GM19467 (cell line): ENCODE data around the gene KPNB1.

ENCODE experiments used
- ATAC-seq: cut with Tn5 transposase; IDR thresholded peaks from one replicate; pipeline ENCODE4 v1.9.1; 2021; ENCODE audit warnings: mild to moderate bottlenecking, moderate library complexity; ENCODE audit not compliant: unreplicated experiment

Gene KPNB1

DNA sequence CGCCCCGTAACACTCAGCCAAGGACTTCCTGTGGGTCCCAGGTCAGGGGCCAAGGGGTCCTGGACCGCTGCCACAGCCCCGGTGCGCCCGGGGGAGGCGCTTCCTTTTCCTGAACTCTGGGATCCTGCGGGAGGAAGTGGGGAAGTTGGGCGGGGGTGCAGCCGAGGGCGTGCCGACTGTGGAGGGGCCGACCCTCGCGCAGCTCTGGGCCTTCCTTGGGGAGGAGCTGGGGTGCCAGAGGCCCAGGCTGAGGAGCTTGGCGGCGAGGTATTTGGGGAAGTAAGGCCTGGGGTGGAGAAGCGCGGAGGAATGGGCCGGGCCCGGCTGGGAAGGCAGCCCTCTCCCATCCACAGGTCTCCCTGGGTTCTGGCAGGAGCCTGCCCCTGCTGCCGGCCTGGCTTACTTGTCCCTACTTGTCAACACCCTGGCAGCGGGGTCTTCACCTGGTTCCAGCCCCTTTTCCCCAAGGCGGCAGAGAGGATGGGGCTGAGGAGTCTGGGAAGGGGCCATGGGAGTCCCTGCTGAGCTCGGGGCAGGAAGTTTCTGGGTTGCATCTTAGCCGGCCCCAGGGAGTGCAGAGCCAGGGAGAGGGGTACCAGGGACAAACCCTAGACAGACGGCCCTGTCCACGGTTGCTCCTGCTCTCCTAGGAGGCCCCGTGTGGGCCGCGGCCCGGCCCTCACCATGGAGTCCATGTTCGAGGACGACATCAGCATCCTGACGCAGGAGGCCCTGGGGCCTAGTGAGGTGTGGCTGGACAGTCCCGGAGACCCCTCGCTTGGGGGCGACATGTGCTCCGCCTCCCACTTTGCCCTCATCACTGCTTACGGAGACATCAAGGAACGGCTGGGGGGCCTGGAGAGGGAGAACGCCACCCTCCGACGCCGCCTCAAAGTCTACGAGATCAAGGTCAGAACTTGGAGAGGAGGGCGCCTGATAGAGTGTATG, 46.0 kb downstream of the KPNB1 start:
- no peak for ATAC-seq

DNA sequence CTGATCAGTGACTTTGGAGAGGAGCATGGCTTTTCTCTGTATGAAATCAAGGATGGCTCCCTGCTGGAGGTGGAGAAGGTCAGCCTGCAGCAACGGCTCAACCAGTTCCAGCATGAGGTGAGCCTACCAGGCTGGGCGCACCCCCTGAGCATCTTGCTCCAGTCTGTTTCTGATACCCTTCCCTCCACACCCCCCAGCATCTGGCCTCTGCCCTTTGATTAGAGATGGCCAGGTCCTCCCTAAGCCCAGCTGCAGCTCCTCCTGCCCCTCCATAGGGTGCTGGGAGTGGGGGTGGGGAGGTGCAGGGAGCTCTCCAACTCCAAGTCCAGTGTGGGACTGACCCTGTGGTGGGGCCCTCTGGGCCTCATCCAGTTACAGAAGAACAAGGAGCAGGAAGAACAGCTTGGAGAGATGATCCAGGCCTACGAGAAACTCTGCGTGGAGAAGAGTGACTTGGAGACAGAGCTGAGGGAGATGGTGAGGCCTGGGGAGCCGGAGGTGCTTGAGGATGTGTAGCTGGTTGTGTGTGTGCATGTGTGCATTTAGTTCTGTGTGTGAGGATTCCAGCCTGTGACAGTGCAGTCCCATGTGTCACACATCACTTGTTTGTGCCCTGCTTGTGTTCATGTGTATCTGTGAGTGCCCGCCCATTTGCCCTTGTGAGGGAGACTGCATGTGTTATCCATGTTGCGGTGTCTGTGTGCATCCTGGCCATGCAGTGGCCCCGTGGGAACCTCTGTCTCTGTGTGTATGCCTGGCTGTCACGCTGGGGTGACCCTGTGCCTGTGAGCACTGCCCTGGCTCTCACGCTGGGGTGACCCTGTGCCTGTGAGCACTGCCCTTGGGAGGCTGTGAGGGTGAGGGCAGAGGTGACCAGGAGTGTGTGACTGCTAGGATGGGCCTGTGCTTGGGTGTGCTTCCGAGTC, 47.3 kb downstream of the KPNB1 start:
- no peak for ATAC-seq

DNA sequence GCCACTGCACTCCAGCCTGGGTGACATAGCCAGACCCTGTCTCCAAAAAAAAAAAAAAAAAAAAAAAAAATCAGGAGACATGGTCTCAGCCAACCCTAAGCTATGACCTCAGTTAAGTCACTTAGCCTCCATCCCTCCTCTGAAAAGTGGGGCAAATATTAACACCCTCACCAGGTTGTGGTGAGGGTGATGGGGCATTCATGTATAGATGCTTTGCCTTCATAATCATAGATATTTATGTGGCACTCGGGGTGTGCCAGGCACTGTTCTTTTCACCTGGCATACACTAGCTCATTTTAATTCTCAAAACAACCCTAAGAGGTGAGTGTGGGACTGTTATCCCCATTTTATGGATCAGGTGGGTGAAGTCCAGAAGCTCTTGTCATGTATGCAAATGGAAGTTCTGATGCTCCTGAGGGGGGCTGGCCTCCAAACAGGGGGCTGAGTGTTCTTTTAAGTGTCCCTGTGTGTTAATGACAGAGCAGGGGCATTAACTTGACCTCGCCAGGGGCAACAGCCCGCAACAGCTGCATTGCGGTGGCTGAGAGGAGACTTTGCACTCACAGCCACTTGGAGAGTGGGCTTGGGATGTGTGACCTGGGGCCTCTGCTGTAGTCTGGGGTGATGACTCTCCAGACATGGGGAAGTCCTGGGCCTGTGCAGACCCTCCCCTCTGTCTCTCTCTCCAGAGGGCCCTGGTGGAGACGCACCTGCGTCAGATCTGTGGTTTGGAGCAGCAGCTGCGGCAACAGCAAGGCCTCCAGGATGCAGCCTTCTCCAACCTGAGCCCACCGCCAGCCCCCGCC, 48.4 kb downstream of the KPNB1 start:
- no peak for ATAC-seq

DNA sequence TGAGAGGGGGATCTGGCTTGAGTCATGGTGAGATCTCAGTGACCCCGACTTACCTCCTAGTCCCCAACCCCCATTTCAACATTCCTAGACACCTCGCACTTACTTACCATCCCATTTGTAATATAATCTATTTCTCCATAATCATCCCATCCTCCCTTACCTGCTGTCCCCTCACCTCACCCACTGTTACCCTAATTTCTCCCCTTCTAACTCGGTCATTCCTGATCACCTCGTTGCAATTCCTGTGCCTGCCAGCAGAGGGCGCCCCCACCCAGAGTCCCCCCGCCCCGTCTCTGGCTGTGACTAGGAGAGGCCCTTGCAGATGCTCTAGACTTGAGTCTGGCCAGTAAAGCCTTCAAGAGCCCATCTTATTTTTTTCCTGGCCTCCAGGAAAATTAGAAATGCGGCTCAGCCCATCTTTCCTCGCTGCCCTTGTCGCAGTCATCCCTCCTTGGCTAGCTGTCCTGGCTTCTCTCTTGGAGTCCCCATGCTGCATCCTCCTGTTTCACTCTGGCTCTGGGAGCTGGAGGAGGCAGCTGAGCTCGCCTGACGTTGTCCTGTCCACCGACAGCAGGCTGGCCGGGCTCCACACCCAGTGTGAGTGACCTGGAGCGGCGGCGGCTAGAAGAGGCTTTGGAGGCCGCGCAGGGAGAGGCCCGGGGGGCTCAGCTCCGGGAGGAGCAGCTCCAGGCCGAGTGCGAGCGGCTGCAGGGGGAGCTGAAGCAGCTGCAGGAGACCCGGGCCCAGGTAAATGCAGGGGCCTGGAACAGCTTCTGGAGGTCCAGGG, 49.2 kb downstream of the KPNB1 start:
- ATAC-seq = no peak

DNA sequence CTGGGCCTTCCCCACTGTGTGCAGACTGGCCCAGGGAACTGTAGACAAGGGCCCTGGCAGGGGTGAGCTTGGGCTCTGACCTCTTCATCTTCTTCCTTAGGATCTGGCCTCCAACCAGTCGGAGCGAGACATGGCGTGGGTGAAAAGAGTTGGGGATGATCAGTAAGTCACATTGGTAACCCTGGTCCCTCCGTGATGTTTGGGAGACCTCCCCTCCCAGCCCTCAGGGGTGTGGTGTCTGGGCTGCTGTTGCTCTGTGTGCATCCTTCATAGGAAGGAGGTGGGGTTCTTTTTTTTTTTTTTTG, 49.8 kb downstream of the KPNB1 start:
- ATAC-seq = no peak

DNA sequence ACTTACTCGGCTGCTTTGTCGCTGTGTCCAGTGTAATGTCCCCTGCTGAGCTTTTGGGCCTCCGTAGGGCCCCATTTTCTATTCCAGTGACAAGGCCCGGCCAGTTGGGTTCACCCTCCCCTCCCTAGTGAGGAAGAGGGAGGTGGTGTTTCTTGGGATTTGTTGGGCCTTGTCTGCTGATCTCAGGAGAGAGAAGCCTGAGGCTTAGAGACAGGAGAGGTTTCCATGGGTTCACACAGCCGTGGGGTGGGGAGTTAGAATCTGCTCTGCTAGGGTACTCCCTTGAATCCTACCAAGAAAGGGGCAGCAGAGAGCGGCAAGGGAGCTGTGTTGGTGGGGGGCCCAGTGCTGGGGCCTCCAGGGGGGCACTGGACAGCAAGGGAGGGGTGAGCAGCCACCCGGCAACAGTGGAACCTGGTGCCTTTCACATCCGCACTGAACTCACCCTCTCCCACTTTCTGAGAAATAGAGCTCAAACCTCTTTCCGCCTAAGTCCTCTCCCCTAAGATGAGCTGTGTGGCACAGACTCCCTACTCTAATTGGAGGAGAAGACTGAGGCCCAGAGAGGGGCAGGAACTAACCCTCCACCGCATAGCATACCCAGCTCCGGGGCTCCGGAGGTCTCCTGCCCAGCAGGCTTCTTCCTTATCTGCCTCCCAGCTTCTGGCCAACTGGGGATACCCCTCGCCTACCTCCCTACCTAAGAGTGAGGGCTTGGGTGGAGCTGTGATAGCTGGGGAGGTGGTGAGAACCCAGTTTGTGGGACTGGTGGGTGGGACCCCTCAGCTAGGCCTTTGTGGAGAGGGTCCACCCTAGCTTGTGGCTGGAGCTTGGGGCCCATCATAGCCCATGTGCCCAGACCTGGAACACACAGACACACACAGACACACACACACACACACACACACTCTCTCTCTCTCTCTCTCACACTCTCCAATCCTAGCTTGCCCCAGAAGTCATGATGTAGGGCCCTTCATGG, 51.0 kb downstream of the KPNB1 start:
- no peak for ATAC-seq

- no peak for ATAC-seq
Observed at GRCh38 chr17:47701608-47702007, 51.9 kb downstream of the KPNB1 start.

- no peak for ATAC-seq
Observed at GRCh38 chr17:47702391-47702995, 52.8 kb downstream of the KPNB1 start.

DNA sequence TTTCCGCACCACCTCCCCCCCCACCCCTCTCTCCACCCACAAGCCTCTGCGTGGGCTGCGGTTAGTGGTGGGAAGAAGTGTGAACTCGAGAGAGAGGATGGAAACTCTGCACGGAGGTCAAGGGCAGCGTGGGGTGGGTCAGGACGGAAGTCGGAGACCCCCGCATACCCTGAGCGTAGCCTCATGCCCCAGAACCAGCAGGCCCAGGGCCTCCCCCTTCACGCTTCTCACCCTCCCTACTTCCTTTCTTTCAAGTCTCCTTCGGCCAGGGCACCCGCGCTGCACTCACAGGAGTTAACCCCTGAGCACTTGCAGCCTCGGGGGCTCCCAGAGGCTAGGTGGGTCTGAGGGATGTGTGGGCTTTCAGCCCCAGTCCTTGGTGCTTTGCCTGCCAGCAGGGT, 53.5 kb downstream of the KPNB1 start:
- no peak for ATAC-seq

DNA sequence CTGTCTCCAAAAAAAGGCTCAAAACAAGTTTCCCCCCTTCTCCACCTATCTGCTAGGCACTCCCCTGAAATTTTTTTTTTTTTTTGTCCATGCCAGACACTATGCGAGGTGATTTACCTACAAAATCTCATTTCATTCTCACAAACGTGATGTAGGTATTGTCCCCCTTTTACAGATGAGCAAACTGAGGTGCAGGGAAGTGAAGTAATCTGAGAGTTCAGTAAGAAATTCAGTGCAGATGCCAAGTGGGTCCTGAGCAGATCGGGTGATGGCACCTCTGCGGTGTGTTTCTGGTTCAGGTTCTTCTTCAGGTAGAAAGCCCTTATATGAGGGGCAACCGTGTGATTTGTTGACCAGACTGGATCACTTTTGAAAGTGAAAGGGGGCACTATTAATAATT, 54.0 kb downstream of the KPNB1 start:
- ATAC-seq = no peak

GRCh38 chr17:47704116-47704515, 54.4 kb downstream of the KPNB1 start:
- no peak for ATAC-seq

- ATAC-seq = no peak
Observed at GRCh38 chr17:47704736-47705135, 55.0 kb downstream of the KPNB1 start.

DNA sequence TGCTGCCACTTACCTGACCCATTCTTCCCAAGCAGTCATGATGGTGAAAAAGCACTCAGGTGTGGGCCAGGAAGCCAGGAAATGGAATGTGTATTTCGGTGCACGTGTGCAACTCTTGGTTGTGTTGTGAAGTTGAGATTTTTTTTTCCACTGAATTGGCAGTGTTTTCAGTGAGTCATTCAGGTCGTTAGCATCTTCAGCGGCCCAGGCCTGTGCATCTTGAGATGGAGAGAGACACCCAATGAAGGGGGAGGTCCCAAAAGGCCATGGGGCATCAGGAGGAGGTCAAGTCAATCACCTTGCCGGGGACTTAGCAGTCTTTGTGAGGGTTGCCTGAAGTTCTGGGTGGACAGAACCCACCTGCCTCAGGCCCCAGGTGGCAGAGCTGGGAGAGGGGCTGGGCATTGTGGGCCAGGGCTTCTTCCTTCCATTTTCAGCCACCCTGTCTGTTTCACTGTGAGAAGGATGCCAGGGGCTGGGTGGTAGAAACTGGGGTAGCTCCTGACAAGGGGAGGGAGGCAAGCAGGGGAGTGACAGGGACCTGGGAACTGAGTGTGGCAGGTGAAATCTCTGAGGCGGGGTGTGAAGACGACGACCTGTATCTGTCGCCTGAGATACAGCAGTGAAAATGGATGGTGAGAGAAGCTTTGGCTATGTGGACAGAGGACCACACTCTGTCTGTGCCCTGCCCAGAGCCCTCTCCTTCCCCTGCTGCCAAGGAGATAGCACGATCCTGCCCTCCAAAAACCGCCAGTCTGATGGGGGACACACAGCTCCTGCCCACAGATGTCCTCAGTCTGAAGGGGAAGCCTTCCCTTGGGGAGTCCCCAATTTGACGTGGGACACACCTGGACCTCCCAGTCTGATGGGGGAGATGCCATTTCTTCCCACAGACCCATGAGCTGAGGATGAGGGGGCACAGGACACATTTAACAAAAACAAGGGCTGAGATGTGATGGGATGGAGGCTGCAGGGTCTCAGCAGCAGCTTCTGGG, 56.1 kb downstream of the KPNB1 start:
- no peak for ATAC-seq

GRCh38 chr17:47707056-47707804, 57.5 kb downstream of the KPNB1 start:
- ATAC-seq = no peak

GRCh38 chr17:47707884-47708283, 58.2 kb downstream of the KPNB1 start:
- no peak for ATAC-seq

DNA sequence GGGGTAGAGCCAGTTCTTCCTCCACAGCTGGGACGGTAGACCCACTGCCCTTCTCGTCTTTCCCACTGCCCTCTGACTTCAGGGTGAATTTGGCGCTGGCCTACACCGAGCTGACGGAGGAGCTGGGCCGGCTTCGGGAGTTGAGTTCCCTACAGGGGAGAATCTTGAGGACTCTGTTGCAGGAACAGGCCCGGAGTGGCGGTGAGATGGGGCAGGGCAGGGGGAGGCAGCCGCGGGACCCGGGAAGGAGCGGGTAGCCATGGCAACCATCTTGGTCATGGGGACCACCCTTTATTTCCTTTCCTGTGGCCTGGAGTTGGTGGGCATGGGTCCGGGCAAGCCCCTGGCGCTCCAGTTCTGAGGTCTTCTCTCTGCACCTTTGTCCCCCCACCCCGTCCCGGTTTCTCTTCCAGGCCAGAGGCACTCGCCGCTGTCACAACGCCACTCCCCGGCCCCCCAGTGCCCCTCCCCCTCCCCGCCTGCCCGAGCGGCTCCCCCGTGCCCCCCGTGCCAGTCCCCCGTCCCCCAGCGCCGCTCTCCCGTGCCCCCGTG, 58.7 kb downstream of the KPNB1 start:
- ATAC-seq = no peak
